Measurements from ENCODE around the gene GOLGA6D. TPM values are rescaled to one million over a fixed set of nuclear protein-coding genes. Genes with fewer than 3 reads are reported as not detected.

GOLGA6D gene
- total and polyA plus RNA-seq, 8 donors, result 0.03 to 0.18 TPM; not detected in 6

DNA sequence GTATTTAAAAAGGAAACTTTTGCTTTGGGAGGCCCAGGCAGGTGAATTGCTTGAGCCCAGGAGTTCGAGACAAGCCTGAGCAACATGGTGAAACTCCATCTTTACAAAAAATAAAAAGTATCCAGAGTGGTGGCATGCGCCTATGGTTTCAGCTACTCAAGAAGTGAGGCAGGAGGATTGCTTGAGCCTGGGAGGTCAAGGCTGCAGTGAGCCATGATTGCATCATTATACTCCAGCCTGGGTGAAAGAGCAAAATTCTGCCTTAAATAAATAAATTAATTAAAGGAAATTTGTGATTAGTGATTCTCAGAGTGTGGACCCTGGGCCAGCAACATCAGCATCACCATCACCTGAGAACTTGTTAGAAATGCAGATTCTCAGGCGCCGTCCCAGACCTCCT lies 43.3 kb downstream of the GOLGA6D start:
- H3K9me3 ChIP-seq, result no peaks in the 10 kb centered on the region
- no peak for DNase-seq
- H3K4me1 ChIP-seq, result no peaks in the 10 kb centered on the region
- WGBS, 5 donors, result 86 to 99% (median 87%) methylated on average over 4 of the region's 4 CpGs
- TF ChIP-seq, protein P1, sequence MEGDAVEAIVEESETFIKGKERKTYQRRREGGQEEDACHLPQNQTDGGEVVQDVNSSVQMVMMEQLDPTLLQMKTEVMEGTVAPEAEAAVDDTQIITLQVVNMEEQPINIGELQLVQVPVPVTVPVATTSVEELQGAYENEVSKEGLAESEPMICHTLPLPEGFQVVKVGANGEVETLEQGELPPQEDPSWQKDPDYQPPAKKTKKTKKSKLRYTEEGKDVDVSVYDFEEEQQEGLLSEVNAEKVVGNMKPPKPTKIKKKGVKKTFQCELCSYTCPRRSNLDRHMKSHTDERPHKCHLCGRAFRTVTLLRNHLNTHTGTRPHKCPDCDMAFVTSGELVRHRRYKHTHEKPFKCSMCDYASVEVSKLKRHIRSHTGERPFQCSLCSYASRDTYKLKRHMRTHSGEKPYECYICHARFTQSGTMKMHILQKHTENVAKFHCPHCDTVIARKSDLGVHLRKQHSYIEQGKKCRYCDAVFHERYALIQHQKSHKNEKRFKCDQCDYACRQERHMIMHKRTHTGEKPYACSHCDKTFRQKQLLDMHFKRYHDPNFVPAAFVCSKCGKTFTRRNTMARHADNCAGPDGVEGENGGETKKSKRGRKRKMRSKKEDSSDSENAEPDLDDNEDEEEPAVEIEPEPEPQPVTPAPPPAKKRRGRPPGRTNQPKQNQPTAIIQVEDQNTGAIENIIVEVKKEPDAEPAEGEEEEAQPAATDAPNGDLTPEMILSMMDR (IDR thresholded peaks at IDR 0.05), result no peak
- no peak for TF ChIP-seq POLR2A (IDR thresholded peaks at IDR 0.05)
- no peak for TF ChIP-seq POLR2AphosphoS5 (IDR thresholded peaks at IDR 0.05)
- TF ChIP-seq EP300 (IDR thresholded peaks at IDR 0.05), result no peak
- H3K4me3 ChIP-seq, result no peak overlapping the region
- H3K27ac ChIP-seq, result no peak overlapping the region
- intact Hi-C loops (cut with DNase I; ENCODE audit: low total_unique reads), result no loop called here
- no peaks in the 10 kb centered on the region for H3K36me3 ChIP-seq
- H3K27me3 ChIP-seq, result no peaks in the 10 kb centered on the region

DNA sequence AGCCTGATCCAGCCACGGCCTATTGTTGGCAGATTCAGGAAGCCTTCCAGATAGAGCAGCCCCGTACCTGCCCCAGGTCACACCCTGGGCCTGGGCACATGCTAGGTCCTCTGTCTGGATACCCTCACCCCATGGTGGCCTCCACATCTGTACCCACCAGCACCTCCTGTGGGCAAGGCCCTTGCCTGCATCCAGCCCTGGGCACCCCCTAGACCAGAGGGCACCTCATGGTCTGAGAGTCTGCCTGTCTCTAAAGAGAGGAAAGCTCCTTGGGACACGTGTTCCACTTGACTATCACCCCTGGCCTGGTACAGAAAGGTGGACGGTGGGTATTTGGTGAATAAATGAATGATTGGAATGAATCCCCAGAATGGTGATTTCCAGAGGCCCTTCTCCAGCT lies 44.4 kb downstream of the GOLGA6D start:
- Histone ChIP-seq H3K27me3 (no peaks in the 10 kb centered on the region), H3K36me3 (no peaks in the 10 kb centered on the region), H3K27ac (no peak overlapping the region), H3K4me3 (no peak overlapping the region), H3K4me1 (no peaks in the 10 kb centered on the region), H3K9me3 (no peaks in the 10 kb centered on the region)
- 68 to 81% (median 71%) methylated on average over 4 of the region's 4 CpGs for WGBS, 5 donors
- intact Hi-C loops (cut with DNase I; ENCODE audit: low total_unique reads), result no loop called here
- no peak for TF ChIP-seq EP300 (IDR thresholded peaks at IDR 0.05)
- TF ChIP-seq, protein P1 (IDR thresholded peaks at IDR 0.05), result no peak
- no peak for TF ChIP-seq POLR2AphosphoS5 (IDR thresholded peaks at IDR 0.05)
- no peak for TF ChIP-seq POLR2A (IDR thresholded peaks at IDR 0.05)
- no peak for DNase-seq

DNA sequence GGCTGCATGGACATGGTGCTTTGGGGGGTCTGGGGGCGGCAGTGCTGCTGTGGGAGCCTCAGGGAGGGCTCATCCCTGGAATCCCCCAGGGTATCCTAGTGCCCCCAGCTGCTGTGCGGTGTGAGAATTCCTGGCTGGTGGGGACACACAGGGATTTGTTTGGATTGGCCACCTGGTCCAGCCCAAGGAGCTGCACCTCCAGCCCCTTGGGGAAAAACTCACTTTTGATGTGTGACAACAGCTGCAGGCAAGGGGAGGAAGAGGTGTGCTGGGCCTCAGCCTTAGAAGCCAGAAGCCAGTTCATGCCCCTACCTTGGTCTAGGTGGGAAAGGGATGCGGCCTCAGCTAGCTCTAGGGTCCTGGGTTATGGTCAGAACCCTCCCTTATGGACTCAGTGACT lies 44.9 kb downstream of the GOLGA6D start:
- Histone ChIP-seq H3K27ac (no peak overlapping the region), H3K9me3 (no peaks in the 10 kb centered on the region), H3K36me3 (no peaks in the 10 kb centered on the region), H3K4me1 (no peaks in the 10 kb centered on the region), H3K4me3 (no peak overlapping the region), H3K27me3 (no peaks in the 10 kb centered on the region)
- TF ChIP-seq POLR2A (IDR thresholded peaks at IDR 0.05), result no peak
- no peak for TF ChIP-seq POLR2AphosphoS5 (IDR thresholded peaks at IDR 0.05)
- TF ChIP-seq, protein P1 (IDR thresholded peaks at IDR 0.05), result no peak
- no peak for TF ChIP-seq EP300 (IDR thresholded peaks at IDR 0.05)
- 55 to 82% (median 76%) methylated on average over 2 to 3 of the region's 3 CpGs for WGBS, 5 donors
- no peak for DNase-seq
- intact Hi-C loops (cut with DNase I; ENCODE audit: low total_unique reads), result no loop called here

DNA sequence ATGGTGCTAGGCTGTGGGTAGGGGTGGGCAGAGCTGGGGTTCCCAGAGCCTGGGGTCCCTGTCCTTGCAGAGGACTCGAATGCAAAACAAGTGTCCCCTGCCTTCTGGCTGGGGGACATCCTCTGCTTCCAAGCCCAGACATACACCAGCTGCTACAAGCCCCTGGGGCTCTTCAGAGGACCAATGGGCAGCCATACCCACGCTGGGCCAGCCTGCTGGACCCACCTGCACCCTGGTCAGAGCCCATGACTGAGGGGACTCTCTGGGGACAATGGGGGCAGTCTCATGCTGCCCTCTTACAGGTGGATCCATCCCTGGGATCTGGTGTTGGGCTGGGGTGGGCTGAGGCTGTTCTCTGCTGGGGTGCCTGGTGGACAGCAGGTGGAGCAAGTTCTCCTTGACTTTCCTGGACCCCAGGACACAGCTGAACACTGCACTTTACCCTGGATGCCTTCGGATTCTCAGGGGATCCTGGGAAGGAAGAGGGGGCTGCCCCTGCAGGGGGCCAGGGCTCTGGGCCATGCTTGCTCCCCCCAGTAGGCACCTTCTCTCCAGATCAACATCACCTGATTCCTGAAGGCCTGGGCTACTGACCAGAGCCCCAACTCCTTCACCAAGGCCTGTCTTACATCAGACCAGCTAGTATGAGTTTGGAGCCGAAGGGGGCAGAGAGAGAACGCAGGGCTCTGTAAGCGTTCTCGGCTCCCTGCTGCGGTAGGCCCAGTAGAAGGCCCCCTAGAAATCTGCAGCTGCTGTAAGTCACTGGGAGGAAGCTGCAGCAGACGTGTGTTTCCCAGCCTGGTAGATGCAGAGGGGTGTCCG lies 46.1 kb downstream of the GOLGA6D start:
- Histone ChIP-seq H3K27ac (no peak overlapping the region), H3K9me3 (no peaks in the 10 kb centered on the region), H3K36me3 (no peaks in the 10 kb centered on the region), H3K27me3 (no peaks in the 10 kb centered on the region), H3K4me3 (no peak overlapping the region), H3K4me1 (no peaks in the 10 kb centered on the region)
- DNase-seq, result no peak
- intact Hi-C loops (cut with DNase I; ENCODE audit: low total_unique reads), result no loop called here
- 67 to 75% (median 72%) methylated on average over 8 to 10 of the region's 10 CpGs for WGBS, 5 donors
- TF ChIP-seq EP300 (IDR thresholded peaks at IDR 0.05), result no peak
- TF ChIP-seq, protein P1 (IDR thresholded peaks at IDR 0.05), result no peak
- no peak for TF ChIP-seq POLR2AphosphoS5 (IDR thresholded peaks at IDR 0.05)
- TF ChIP-seq POLR2A (IDR thresholded peaks at IDR 0.05), result no peak
